ENCODE data around the gene VSIG2.
A peak's percentile ranks its signal among the peaks of the same experiment; 100 is the strongest.
"Not testable (repeated sequence)": the region's sequence is repeated elsewhere in the genome, so short reads cannot be mapped to it uniquely, and the experiment has no call there.

Gene VSIG2

GRCh38 chr11:124751741-124752470 is at the start of gene VSIG2:
TSS of gene VSIG2 (minus strand) at chr11:124752255. CDS start at chr11:124752137, 118 bp downstream.
- no peak for DNase-seq

- no peak for DNase-seq
These were observed 49.0 kb upstream of the VSIG2 start for GRCh38 chr11:124801014-124801413.

- peak; percentile 89 for DNase-seq
These were observed 48.3 kb upstream of the VSIG2 start, which contains the start of gene MSANTD2 for GRCh38 chr11:124800226-124800929. TSS of gene MSANTD2 (minus strand) at chr11:124800406. CDS start at chr11:124800380, 26 bp downstream.

- no peak for DNase-seq
These were observed 47.5 kb upstream of the VSIG2 start for GRCh38 chr11:124799348-124800225.

- no peak for DNase-seq
These were observed 46.9 kb upstream of the VSIG2 start for GRCh38 chr11:124798991-124799347.

- DNase-seq, result no peak
These were observed 44.3 kb upstream of the VSIG2 start for GRCh38 chr11:124796312-124796711.

- DNase-seq, result no peak
These were observed 41.6 kb upstream of the VSIG2 start for GRCh38 chr11:124793466-124794278.

GRCh38 chr11:124791626-124792341 is 39.7 kb upstream of the VSIG2 start:
- DNase-seq, result no peak

- no peak for DNase-seq
These were observed 36.5 kb upstream of the VSIG2 start for GRCh38 chr11:124788521-124788920.

- DNase-seq, result no peak
These were observed 32.0 kb upstream of the VSIG2 start for GRCh38 chr11:124784051-124784450.

GRCh38 chr11:124783002-124783401 is 30.9 kb upstream of the VSIG2 start:
- DNase-seq, result no peak

- DNase-seq, result no peak
These were observed 27.5 kb upstream of the VSIG2 start for GRCh38 chr11:124779568-124779967.

- no peak for DNase-seq
These were observed 26.2 kb upstream of the VSIG2 start for GRCh38 chr11:124778281-124778680.

- DNase-seq, result no peak
These were observed 25.0 kb upstream of the VSIG2 start for GRCh38 chr11:124776865-124777645.

- DNase-seq, result not testable (repeated sequence)
These were observed 18.9 kb upstream of the VSIG2 start for GRCh38 chr11:124770959-124771358.

- DNase-seq, result no peak
These were observed 18.0 kb upstream of the VSIG2 start for GRCh38 chr11:124769806-124770774.

GRCh38 chr11:124768914-124769313 is 16.9 kb upstream of the VSIG2 start:
- DNase-seq, result no peak

- no peak for DNase-seq
These were observed 14.1 kb upstream of the VSIG2 start for GRCh38 chr11:124766156-124766555.

- DNase-seq, result peak; percentile 50
These were observed 11.3 kb upstream of the VSIG2 start for GRCh38 chr11:124763156-124763947.

Measured in midbrain (tissue), 1 donor.